Fibroblast of pulmonary artery (primary cell): ENCODE results near the gene ARHGEF1.

Experiments used
- DNase-seq: peaks from one replicate; pipeline ENCODE4 v3.0.0-alpha.2; 2010; ENCODE audit warnings: low read depth
- H3K4me3 ChIP-seq: replicated peaks from 2 replicates; pipeline ENCODE4 v1.5.1; 2011; ENCODE audit warnings: low read depth, mild to moderate bottlenecking, control low read depth, low read length, moderate library complexity
- TF ChIP-seq, protein P1 (sequence below): IDR thresholded peaks from 2 replicates; pipeline ENCODE4 v1.5.1; 2011; ENCODE audit warnings: mild to moderate bottlenecking, control low read depth, low read length, inconsistent platforms; ENCODE audit errors: missing control alignments

ARHGEF1 gene

DNA sequence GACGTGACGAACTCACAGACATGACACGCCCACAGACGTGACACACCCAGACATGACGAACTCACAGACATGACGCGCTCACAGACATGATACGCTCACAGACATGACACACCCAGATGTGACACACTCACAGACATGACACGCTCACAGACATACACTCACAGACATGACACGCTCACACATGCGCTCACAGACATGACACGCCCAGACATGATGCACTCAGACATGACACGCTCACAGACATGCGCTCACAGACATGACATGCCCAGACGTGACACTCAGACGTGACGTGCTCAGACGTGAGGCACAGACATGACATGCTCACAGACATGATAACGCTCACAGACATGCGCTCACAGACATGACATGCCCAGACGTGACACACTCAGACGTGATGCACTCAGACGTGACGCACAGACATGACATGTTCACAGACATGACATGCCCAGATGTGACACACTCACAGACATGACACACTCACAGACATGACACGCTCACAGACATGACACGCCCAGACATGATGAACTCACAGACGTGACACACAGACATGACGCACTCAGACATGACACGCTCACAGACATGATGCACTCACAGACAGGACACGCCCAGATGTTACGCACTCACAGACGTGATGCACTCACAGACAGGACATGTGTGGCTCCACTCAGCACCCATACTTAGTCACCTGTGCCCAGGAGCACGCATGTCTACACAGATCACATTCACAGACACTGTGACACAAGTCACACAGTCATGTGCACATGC, 37.1 kb downstream of the ARHGEF1 start:
- no peak overlapping the region for H3K4me3 ChIP-seq
- TF ChIP-seq, protein P1, sequence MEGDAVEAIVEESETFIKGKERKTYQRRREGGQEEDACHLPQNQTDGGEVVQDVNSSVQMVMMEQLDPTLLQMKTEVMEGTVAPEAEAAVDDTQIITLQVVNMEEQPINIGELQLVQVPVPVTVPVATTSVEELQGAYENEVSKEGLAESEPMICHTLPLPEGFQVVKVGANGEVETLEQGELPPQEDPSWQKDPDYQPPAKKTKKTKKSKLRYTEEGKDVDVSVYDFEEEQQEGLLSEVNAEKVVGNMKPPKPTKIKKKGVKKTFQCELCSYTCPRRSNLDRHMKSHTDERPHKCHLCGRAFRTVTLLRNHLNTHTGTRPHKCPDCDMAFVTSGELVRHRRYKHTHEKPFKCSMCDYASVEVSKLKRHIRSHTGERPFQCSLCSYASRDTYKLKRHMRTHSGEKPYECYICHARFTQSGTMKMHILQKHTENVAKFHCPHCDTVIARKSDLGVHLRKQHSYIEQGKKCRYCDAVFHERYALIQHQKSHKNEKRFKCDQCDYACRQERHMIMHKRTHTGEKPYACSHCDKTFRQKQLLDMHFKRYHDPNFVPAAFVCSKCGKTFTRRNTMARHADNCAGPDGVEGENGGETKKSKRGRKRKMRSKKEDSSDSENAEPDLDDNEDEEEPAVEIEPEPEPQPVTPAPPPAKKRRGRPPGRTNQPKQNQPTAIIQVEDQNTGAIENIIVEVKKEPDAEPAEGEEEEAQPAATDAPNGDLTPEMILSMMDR, result no peak
- no peak for DNase-seq

DNA sequence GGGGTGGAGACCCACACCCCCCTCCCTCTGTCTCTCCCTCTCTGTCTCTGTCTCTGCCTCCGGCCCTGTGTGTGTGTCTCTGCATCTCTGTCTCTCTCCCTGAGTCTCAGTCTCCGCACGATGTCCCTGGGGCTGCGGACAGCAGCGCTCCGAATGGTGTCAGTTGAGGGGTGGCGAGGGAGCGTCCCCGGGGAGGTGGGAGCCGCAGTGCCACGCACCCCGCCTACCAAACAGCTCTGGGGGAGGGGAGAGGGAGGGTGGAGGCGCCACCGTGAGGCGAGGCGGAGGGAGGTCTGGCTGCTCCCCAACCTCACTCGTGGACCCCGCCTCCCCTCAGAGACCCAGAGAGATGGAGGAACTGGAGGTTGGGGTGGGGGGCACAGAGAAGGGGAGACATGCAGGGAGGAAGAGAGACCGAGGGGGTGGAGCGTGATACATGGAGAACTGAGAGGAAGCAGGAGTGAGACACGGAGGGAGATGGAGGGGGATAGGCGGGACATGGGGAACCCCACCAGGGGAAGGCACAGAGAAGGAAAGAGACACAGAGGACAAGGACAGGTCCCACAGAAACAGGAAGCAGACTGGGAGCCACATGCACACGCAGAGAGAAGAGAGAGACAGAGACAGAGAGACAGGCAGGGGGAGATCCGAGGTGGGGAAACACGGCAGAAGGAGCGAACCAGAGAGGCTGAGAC, 38.0 kb downstream of the ARHGEF1 start:
- DNase-seq, result no peak

DNA sequence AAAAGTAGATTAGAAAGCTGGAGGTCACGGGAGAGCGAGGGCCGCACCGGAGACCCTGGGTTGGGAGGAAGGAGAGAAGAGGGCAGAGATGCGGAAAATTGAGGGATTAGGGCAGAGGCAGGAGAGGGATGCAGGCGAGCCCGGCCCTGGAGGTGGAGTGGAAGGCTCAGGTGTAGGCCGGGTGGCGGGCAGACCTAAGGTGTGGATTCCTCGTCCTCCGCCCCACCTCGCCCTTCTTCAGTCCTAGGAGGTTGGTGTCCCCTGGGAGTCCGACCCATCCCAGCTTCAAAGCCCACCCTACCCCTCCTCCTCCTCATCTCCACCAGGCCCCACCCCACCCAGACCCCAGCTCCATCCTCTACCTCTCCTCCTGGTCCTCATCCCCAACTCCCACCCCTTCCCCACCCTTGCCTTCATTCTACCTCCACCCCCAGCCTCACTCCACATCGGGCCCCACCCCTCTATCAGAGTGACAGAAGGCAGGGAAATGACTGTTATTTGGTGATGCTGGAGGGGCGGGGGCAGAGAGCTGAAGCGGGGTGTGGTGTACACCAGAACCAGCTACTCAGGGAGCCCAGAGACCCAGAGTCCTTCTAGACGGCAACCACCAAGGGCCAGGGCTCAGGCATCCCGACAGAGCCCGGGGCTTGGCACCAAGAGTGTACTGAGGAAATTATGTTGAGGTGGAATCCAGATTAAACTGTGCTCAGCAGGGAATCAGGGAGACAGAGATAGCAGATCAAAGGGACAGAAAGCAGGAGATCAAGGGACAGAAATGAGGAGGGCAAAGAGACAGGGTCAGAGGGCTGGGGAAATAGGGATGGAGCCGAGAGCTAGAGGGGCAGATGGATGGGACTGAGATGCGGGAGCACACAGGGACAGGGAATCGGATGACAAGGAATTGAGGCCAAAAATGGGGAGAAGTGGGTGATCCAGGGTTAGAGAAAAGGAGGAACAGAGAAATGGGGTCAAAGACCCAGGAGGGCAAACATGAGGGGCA, 38.9 kb downstream of the ARHGEF1 start:
- no peak for DNase-seq
- TF ChIP-seq, protein P1, result no peak
- H3K4me3 ChIP-seq, result no peak overlapping the region

More for the DNA sequence above, 38.0 kb downstream of the ARHGEF1 start:
- no peak overlapping the region for H3K4me3 ChIP-seq
- TF ChIP-seq, protein P1, result no peak

DNA sequence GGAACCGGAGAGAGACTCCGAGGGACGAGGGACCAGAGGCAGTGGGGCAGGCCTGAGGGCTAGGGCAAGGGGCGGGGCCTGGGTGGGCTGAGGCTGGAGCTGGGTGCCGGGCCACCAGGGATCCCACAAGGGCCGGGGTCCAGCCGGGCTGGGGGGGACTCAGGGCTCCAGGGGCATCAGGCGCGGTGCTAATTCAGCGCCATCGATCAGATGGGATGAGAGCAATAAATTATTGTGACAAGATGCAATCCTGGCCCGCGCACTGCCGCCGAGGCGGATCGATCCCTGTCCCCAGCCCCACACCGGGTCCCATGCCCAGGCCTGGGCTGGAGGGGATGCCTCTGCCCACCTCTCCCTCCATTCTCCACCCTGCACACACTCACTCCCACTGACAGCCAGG, 39.6 kb downstream of the ARHGEF1 start:
- DNase-seq, result no peak
- TF ChIP-seq, protein P1, result no peak
- no peak overlapping the region for H3K4me3 ChIP-seq

DNA sequence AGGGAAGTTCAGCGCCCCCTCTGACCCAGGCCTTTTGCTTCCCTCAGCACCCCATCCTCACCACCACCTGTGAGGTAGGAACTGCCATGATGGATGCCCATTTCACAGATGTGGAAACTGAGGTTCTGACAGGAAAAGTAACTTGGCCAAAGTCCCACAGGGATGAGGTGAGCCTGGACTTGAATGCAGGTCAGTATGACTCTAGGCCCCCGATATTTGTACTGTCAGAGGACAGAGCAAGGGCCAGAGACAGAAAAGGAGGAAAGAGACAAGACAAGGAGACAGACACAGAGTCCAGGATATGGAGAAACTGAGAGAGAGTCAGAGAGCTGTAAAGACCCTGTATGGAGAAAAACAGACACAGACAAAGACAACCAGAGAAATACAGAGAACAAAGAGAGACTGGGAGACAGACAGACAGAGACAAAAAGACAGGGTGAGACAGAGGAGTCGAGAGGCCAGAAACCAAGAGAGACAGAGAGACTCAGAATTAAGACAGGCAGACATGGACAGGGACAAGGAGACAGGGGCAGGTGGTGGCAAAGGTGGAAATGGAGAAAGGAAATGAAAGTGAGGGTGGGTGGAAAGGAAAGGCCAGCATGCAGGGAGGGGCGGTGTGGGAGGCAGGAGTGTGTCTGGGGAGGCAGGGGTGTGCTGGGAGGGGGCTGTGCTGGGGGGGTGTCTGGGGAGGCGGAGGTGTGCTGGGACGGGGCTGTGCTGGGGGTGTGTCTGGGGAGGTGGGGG, 40.2 kb downstream of the ARHGEF1 start:
- H3K4me3 ChIP-seq, result no peak overlapping the region
- TF ChIP-seq, protein P1, result no peak
- no peak for DNase-seq
